GM21447 (cell line): ENCODE data around the gene METTL13.

ENCODE experiments used
- ATAC-seq: cut with Tn5 transposase; IDR thresholded peaks from one replicate; pipeline ENCODE4 v1.9.1; 2021; ENCODE audit not compliant: unreplicated experiment

METTL13 gene

DNA sequence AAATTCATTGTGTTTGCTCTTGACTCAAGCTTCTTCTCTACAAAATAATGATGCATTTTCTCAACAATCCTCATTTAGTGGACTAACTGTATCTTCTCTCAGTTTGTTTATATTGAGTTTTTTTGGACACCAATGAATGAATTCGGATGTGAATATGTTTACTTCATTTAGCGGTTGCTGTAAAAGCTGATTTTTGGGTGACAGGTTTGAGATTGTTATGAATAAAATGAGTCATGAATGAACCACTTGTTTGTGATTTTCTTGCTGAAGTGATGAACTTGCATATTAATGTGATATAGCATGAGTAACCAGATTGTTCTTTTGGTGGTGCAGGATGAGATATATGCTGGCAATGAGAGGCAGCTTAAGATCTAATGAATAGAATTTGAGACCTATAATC is 62.9 kb downstream of the METTL13 start:
- no peak for ATAC-seq

DNA sequence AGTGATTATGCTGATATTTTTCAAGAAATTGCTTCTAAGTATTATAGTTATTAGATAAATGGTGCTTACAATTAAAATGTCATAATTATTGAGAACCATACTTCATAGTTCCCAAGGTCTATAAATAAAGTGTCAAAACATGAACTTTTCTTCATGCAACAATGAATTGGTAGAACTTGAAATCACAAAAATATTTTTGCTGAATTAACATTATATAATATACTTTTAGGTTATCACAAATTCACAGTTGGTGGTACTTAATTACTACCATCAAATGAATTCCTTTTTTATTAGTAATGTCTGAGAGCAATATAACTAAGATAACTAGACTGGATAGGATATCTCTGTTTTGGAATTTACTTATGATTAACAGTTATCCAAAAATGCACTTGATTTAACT is 64.5 kb downstream of the METTL13 start:
- no peak for ATAC-seq
